ENCODE data around the gene SCD.
A peak's percentile ranks its signal among the peaks of the same experiment; 100 is the strongest.

The SCD gene

GRCh38 chr10:100325158-100325557 is 21.9 kb upstream of the SCD start:
- H3K27me3 ChIP-seq (ENCODE audit: insufficient read depth, low read depth, severe bottlenecking) = no peaks in the 10 kb centered on the region

GRCh38 chr10:100327007-100327717 is 19.9 kb upstream of the SCD start:
- H3K27ac ChIP-seq = peak overlapping the region; percentile 77
- no peaks in the 10 kb centered on the region for H3K27me3 ChIP-seq (ENCODE audit: insufficient read depth, low read depth, severe bottlenecking)
- TF ChIP-seq CTCF (IDR thresholded peaks at IDR 0.05; ENCODE audit: low read depth, low read length) = no peak
- H3K36me3 ChIP-seq = no peaks in the 10 kb centered on the region
- peak; percentile 42 for DNase-seq
- H3K9me3 ChIP-seq (ENCODE audit: severe bottlenecking) = no peaks in the 10 kb centered on the region
- H3K4me3 ChIP-seq (ENCODE audit: low read depth, low read length) = peak overlapping the region; percentile 17

More at GRCh38 chr10:100325158-100325557, 21.9 kb upstream of the SCD start:
- H3K36me3 ChIP-seq = no peaks in the 10 kb centered on the region
- no peak overlapping the region for H3K4me3 ChIP-seq (ENCODE audit: low read depth, low read length)
- no peaks in the 10 kb centered on the region for H3K9me3 ChIP-seq (ENCODE audit: severe bottlenecking)
- no peak for DNase-seq
- H3K27ac ChIP-seq = no peak overlapping the region
- no peak for TF ChIP-seq CTCF (IDR thresholded peaks at IDR 0.05; ENCODE audit: low read depth, low read length)

GRCh38 chr10:100327718-100328009 is 19.4 kb upstream of the SCD start:
- H3K4me3 ChIP-seq (ENCODE audit: low read depth, low read length) = peak overlapping the region; percentile 17; the same call in 1 of the 2 replicates
- no peaks in the 10 kb centered on the region for H3K9me3 ChIP-seq (ENCODE audit: severe bottlenecking)
- peak overlapping the region; percentile 77 for H3K27ac ChIP-seq
- DNase-seq = no peak
- no peak for TF ChIP-seq CTCF (IDR thresholded peaks at IDR 0.05; ENCODE audit: low read depth, low read length)
- no peaks in the 10 kb centered on the region for H3K36me3 ChIP-seq
- no peaks in the 10 kb centered on the region for H3K27me3 ChIP-seq (ENCODE audit: insufficient read depth, low read depth, severe bottlenecking)

GRCh38 chr10:100328198-100328597 is 18.8 kb upstream of the SCD start:
- no peak for TF ChIP-seq CTCF (IDR thresholded peaks at IDR 0.05; ENCODE audit: low read depth, low read length)
- no peaks in the 10 kb centered on the region for H3K27me3 ChIP-seq (ENCODE audit: insufficient read depth, low read depth, severe bottlenecking)
- H3K4me3 ChIP-seq (ENCODE audit: low read depth, low read length) = no peak overlapping the region
- peak overlapping the region; percentile 77 for H3K27ac ChIP-seq
- no peaks in the 10 kb centered on the region for H3K36me3 ChIP-seq
- no peak for DNase-seq
- H3K9me3 ChIP-seq (ENCODE audit: severe bottlenecking) = no peaks in the 10 kb centered on the region

GRCh38 chr10:100330079-100330478 is 17.0 kb upstream of the SCD start, which contains the start of gene PKD2L1:
PKD2L1 (minus strand) TSS chr10:100330228; CDS start chr10:100330103, 125 bp downstream.
- TF ChIP-seq CTCF (IDR thresholded peaks at IDR 0.05; ENCODE audit: low read depth, low read length) = no peak
- Histone ChIP-seq H3K27ac (no peak within 1 kb of the TSS), H3K27me3 (ENCODE audit: insufficient read depth, low read depth, severe bottlenecking) (no peaks in the 10 kb centered on the region), H3K9me3 (ENCODE audit: severe bottlenecking) (no peaks in the 10 kb centered on the region), H3K36me3 (no peaks in the 10 kb centered on the region), H3K4me3 (ENCODE audit: low read depth, low read length) (no peak within 1 kb of the TSS)
- DNase-seq = no peak

GRCh38 chr10:100333106-100333505 is 13.9 kb upstream of the SCD start:
- DNase-seq = no peak
- TF ChIP-seq CTCF (IDR thresholded peaks at IDR 0.05; ENCODE audit: low read depth, low read length) = no peak
- Histone ChIP-seq H3K27me3 (ENCODE audit: insufficient read depth, low read depth, severe bottlenecking) (no peaks in the 10 kb centered on the region), H3K36me3 (no peaks in the 10 kb centered on the region), H3K27ac (no peak overlapping the region), H3K4me3 (ENCODE audit: low read depth, low read length) (no peak overlapping the region), H3K9me3 (ENCODE audit: severe bottlenecking) (no peaks in the 10 kb centered on the region)

Data from WERI-Rb-1 (cell line).